Measurements from ENCODE around the gene WWOX. TPM values are rescaled to one million over a fixed set of nuclear protein-coding genes. Genes with fewer than 3 reads are reported as not detected.

WWOX gene
- total RNA-seq, 1 experiment from 2014 or later = 13.0 TPM

- DNase-seq (ENCODE audit: low read depth) = no peak
Measured at GRCh38 chr16:78194948-78195347, 95.5 kb downstream of the WWOX start.

- DNase-seq (ENCODE audit: low read depth) = no peak
Measured at GRCh38 chr16:78195797-78196196, 96.3 kb downstream of the WWOX start.

GRCh38 chr16:78196502-78196901 lies 97.0 kb downstream of the WWOX start:
- DNase-seq (ENCODE audit: low read depth) = no peak

GRCh38 chr16:78198288-78198687 lies 98.8 kb downstream of the WWOX start:
- no peak for DNase-seq (ENCODE audit: low read depth)

GRCh38 chr16:78199325-78200022 lies 100.0 kb downstream of the WWOX start:
- DNase-seq (ENCODE audit: low read depth) = no peak

GRCh38 chr16:78200023-78200389 lies 100.6 kb downstream of the WWOX start:
- DNase-seq (ENCODE audit: low read depth) = no peak

GRCh38 chr16:78200623-78201096 lies 101.2 kb downstream of the WWOX start:
- DNase-seq (ENCODE audit: low read depth) = no peak

- DNase-seq (ENCODE audit: low read depth) = no peak
Measured at GRCh38 chr16:78205506-78205905, 106.1 kb downstream of the WWOX start.

- no peak for DNase-seq (ENCODE audit: low read depth)
Measured at GRCh38 chr16:78206623-78207223, 107.3 kb downstream of the WWOX start.

- peak; percentile 66 for DNase-seq (ENCODE audit: low read depth)
Measured at GRCh38 chr16:78209951-78210661, 110.7 kb downstream of the WWOX start.

- DNase-seq (ENCODE audit: low read depth) = no peak
Measured at GRCh38 chr16:78211020-78211599, 111.7 kb downstream of the WWOX start.

GRCh38 chr16:78211946-78212345 lies 112.5 kb downstream of the WWOX start:
- no peak for DNase-seq (ENCODE audit: low read depth)

- DNase-seq (ENCODE audit: low read depth) = no peak
Measured at GRCh38 chr16:78212674-78213073, 113.2 kb downstream of the WWOX start.

- DNase-seq (ENCODE audit: low read depth) = no peak
Measured at GRCh38 chr16:78213751-78214150, 114.3 kb downstream of the WWOX start.

GRCh38 chr16:78215222-78215621 lies 115.8 kb downstream of the WWOX start:
- no peak for DNase-seq (ENCODE audit: low read depth)

GRCh38 chr16:78216166-78216745 lies 116.8 kb downstream of the WWOX start:
- no peak for DNase-seq (ENCODE audit: low read depth)

GRCh38 chr16:78217276-78217675 lies 117.8 kb downstream of the WWOX start:
- DNase-seq (ENCODE audit: low read depth) = no peak

- DNase-seq (ENCODE audit: low read depth) = no peak
Measured at GRCh38 chr16:78218279-78218678, 118.8 kb downstream of the WWOX start.

- DNase-seq (ENCODE audit: low read depth) = no peak
Measured at GRCh38 chr16:78218856-78219651, 119.6 kb downstream of the WWOX start.

- no peak for DNase-seq (ENCODE audit: low read depth)
Measured at GRCh38 chr16:78220571-78220970, 121.1 kb downstream of the WWOX start.

- DNase-seq (ENCODE audit: low read depth) = no peak
Measured at GRCh38 chr16:78221892-78222291, 122.4 kb downstream of the WWOX start.

Measured in LHCN-M2 (cell line).